ENCODE data around the gene CHAD. TPM values are rescaled to one million over a fixed set of nuclear protein-coding genes. Genes with fewer than 3 reads are reported as not detected.
A peak's percentile ranks its signal among the peaks of the same experiment; 100 is the strongest.

The CHAD gene
- total and polyA plus RNA-seq, 8 donors: 0.45 to 12.0 (median 4.9) TPM; not detected in 1

- Histone ChIP-seq H3K4me1 (peaks cover 13 to 40% (median 24%) of the 10 kb centered on the region in 4 donors), H3K36me3 (peaks cover 25 to 64% (median 53%) of the 10 kb centered on the region in 4 donors), H3K9me3 (no peaks in the 10 kb centered on the region), H3K4me3 (no peak overlapping the region), H3K27ac (no peak overlapping the region), H3K27me3 (no peaks in the 10 kb centered on the region)
- TF ChIP-seq POLR2A (IDR thresholded peaks at IDR 0.05): no peak
- TF ChIP-seq POLR2AphosphoS5 (IDR thresholded peaks at IDR 0.05): no peak
- TF ChIP-seq EP300 (IDR thresholded peaks at IDR 0.05): no peak
- no peak for TF ChIP-seq CTCF (IDR thresholded peaks at IDR 0.05)
- DNase-seq: no peak
- 87 to 95% (median 92%) methylated on average over 7 to 11 of the region's 11 CpGs for WGBS, 5 donors
- intact Hi-C loops (cut with DNase I; ENCODE audit: low total_unique reads): loop anchor here (10.0 kb wide), 1 partner anchor 50 kb away; the partner anchor contains the start of gene EPN3
Measured at GRCh38 chr17:50484386-50485155, 15.9 kb upstream of the CHAD start.

GRCh38 chr17:50483266-50483665 is 14.6 kb upstream of the CHAD start:
- peak overlapping the region in 4 of 5 donors; percentile 75 to 91 (median 80) for H3K27ac ChIP-seq
- DNase-seq: no peak
- peaks cover 25 to 58% (median 53%) of the 10 kb centered on the region in 4 donors for H3K36me3 ChIP-seq
- 74 to 84% (median 82%) methylated on average over 5 of the region's 5 CpGs for WGBS, 5 donors
- intact Hi-C loops (cut with DNase I; ENCODE audit: low total_unique reads): loop anchor here (10.0 kb wide), 1 partner anchor 52 kb away; the partner anchor contains the start of gene EPN3
- H3K4me3 ChIP-seq: no peak overlapping the region
- TF ChIP-seq EP300 (IDR thresholded peaks at IDR 0.05): no peak
- TF ChIP-seq POLR2A (IDR thresholded peaks at IDR 0.05): no peak
- no peak for TF ChIP-seq POLR2AphosphoS5 (IDR thresholded peaks at IDR 0.05)
- TF ChIP-seq CTCF (IDR thresholded peaks at IDR 0.05): no peak
- peaks cover 18 to 49% (median 35%) of the 10 kb centered on the region in 4 donors for H3K4me1 ChIP-seq
- H3K9me3 ChIP-seq: no peaks in the 10 kb centered on the region
- no peaks in the 10 kb centered on the region for H3K27me3 ChIP-seq

GRCh38 chr17:50482516-50482915 is 13.8 kb upstream of the CHAD start:
- DNase-seq: peak; percentile 95 to 98
- no peaks in the 10 kb centered on the region for H3K9me3 ChIP-seq
- peaks cover 19 to 57% (median 41%) of the 10 kb centered on the region in 4 donors for H3K4me1 ChIP-seq
- H3K36me3 ChIP-seq: peaks cover 25 to 52% (median 49%) of the 10 kb centered on the region in 4 donors
- no peaks in the 10 kb centered on the region for H3K27me3 ChIP-seq
- WGBS, 5 donors: 0 to 10% (median 7%) methylated on average over 6 to 7 of the region's 7 CpGs
- intact Hi-C loops (cut with DNase I; ENCODE audit: low total_unique reads): loop anchor here (10.0 kb wide), 1 partner anchor 52 kb away; the partner anchor contains the start of gene EPN3
- TF ChIP-seq EP300 (IDR thresholded peaks at IDR 0.05) (peak; percentile 68), POLR2A (IDR thresholded peaks at IDR 0.05) (no peak), POLR2AphosphoS5 (IDR thresholded peaks at IDR 0.05) (peak; percentile 79 to 96 (median 80)), CTCF (IDR thresholded peaks at IDR 0.05) (peak in 5 of 7 experiments; percentile 79 to 97 (median 88))
- no peak overlapping the region for H3K4me3 ChIP-seq
- H3K27ac ChIP-seq: peak overlapping the region; percentile 16 to 91 (median 77)

- Histone ChIP-seq H3K27ac (peak overlapping the region in 4 of 5 donors; percentile 75 to 91 (median 80)), H3K4me1 (peaks cover 19 to 59% (median 41%) of the 10 kb centered on the region in 4 donors), H3K9me3 (no peaks in the 10 kb centered on the region), H3K4me3 (no peak overlapping the region), H3K27me3 (no peaks in the 10 kb centered on the region), H3K36me3 (peaks cover 25 to 47% (median 46%) of the 10 kb centered on the region in 4 donors)
- TF ChIP-seq POLR2A (IDR thresholded peaks at IDR 0.05): no peak
- TF ChIP-seq EP300 (IDR thresholded peaks at IDR 0.05): no peak
- TF ChIP-seq CTCF (IDR thresholded peaks at IDR 0.05): no peak
- no peak for TF ChIP-seq POLR2AphosphoS5 (IDR thresholded peaks at IDR 0.05)
- intact Hi-C loops (cut with DNase I; ENCODE audit: low total_unique reads): loop anchor here (10.0 kb wide), 1 partner anchor 53 kb away; the partner anchor contains the start of gene EPN3
- 60 to 86% (median 81%) methylated on average over 1 to 23 of the region's 23 CpGs for WGBS, 5 donors
- no peak for DNase-seq
Measured at GRCh38 chr17:50482110-50482509, 13.4 kb upstream of the CHAD start.
